Trophoblast cell (in vitro differentiated cells and primary cell): Measurements from ENCODE around the gene APOE. TPM values are rescaled to one million over a fixed set of nuclear protein-coding genes. Genes with fewer than 3 reads are reported as not detected.
A peak's percentile ranks its signal among the peaks of the same experiment; 100 is the strongest.
"Not testable (repeated sequence)": the region's sequence is repeated elsewhere in the genome, so short reads cannot be mapped to it uniquely, and the experiment has no call there.

Experiments used
- DNase-seq, 2 donors: peaks; one replicate each; pipeline ENCODE4 v3.0.0-alpha.2; 2016
- H2AFZ ChIP-seq: 2 replicates; pipeline ENCODE4 v1.6.1; 2013; ENCODE audit warnings: low read length, moderate library complexity, mild to moderate bottlenecking; ENCODE audit not compliant: insufficient read depth, poor library complexity
- H2AK5ac ChIP-seq: 2 replicates; pipeline ENCODE4 v1.6.1; 2013; ENCODE audit warnings: mild to moderate bottlenecking, low read length
- H2BK120ac ChIP-seq: 2 replicates; pipeline ENCODE4 v1.6.1; 2013; ENCODE audit warnings: low read length, mild to moderate bottlenecking, moderate library complexity; ENCODE audit not compliant: insufficient read depth, poor library complexity
- H2BK12ac ChIP-seq: 2 replicates; pipeline ENCODE4 v1.6.1; 2013; ENCODE audit warnings: mild to moderate bottlenecking, low read length, moderate library complexity
- H2BK5ac ChIP-seq: 2 replicates; pipeline ENCODE4 v1.6.1; 2013; ENCODE audit warnings: low read length, low read depth, moderate library complexity, mild to moderate bottlenecking; ENCODE audit not compliant: poor library complexity
- H3K14ac ChIP-seq: 2 replicates; pipeline ENCODE4 v1.6.1; 2013; ENCODE audit warnings: mild to moderate bottlenecking, low read length
- H3K18ac ChIP-seq: 2 replicates; pipeline ENCODE4 v1.6.1; 2013; ENCODE audit warnings: mild to moderate bottlenecking, low read length
- H3K23ac ChIP-seq: 2 replicates; pipeline ENCODE4 v1.6.1; 2013; ENCODE audit warnings: low read length
- H3K27ac ChIP-seq: 2 replicates; pipeline ENCODE4 v1.5.1; 2013; ENCODE audit warnings: low read depth, mild to moderate bottlenecking, inconsistent platforms, low read length, moderate library complexity
- H3K27me3 ChIP-seq: 2 replicates; pipeline ENCODE4 v1.6.1; 2013; ENCODE audit warnings: inconsistent platforms, mild to moderate bottlenecking, low read length, moderate library complexity; ENCODE audit not compliant: insufficient read depth
- H3K36me3 ChIP-seq, 2 experiments: 1 replicate in 1 of 2; 2 replicates in 1 of 2; pipeline ENCODE4 v1.6.1; 2013; ENCODE audit warnings: low read length in 2 of 2, mild to moderate bottlenecking in 2 of 2, moderate library complexity in 1 of 2; ENCODE audit not compliant: insufficient read depth in 2 of 2, control insufficient read depth in 1 of 2
- H3K4ac ChIP-seq: 2 replicates; pipeline ENCODE4 v1.6.1; 2013; ENCODE audit warnings: low read depth, mild to moderate bottlenecking, low read length, moderate library complexity
- H3K4me1 ChIP-seq, 2 experiments: 1 replicate in 1 of 2; 2 replicates in 1 of 2; pipeline ENCODE4 v1.6.1; 2013; ENCODE audit warnings: low read length in 2 of 2, mild to moderate bottlenecking in 2 of 2, moderate library complexity in 1 of 2; ENCODE audit not compliant: insufficient read depth in 2 of 2, control insufficient read depth in 1 of 2
- H3K4me2 ChIP-seq: 2 replicates; pipeline ENCODE4 v1.6.1; 2013; ENCODE audit warnings: inconsistent platforms, mild to moderate bottlenecking, low read length, moderate library complexity
- H3K4me3 ChIP-seq: 2 replicates; pipeline ENCODE4 v1.5.1; 2013; ENCODE audit warnings: mild to moderate bottlenecking, low read depth, low read length, inconsistent platforms
- H3K79me1 ChIP-seq: one replicate; pipeline ENCODE4 v1.6.1; 2013; ENCODE audit warnings: low read length
- H3K79me2 ChIP-seq: 2 replicates; pipeline ENCODE4 v1.6.1; 2013; ENCODE audit warnings: low read length, mild to moderate bottlenecking; ENCODE audit not compliant: control insufficient read depth, insufficient read depth, poor library complexity
- H3K9ac ChIP-seq: 2 replicates; pipeline ENCODE4 v1.6.1; 2013; ENCODE audit warnings: mild to moderate bottlenecking, low read length
- H3K9me3 ChIP-seq: 2 replicates; pipeline ENCODE4 v1.6.1; 2013; ENCODE audit warnings: low read depth, mild to moderate bottlenecking, control low read depth, inconsistent platforms, low read length; ENCODE audit not compliant: insufficient read depth
- H4K12ac ChIP-seq: 2 replicates; pipeline ENCODE4 v1.6.1; 2013; ENCODE audit warnings: low read depth, mild to moderate bottlenecking, low read length, moderate library complexity
- H4K8ac ChIP-seq: 2 replicates; pipeline ENCODE4 v1.6.1; 2013; ENCODE audit warnings: low read depth, mild to moderate bottlenecking, low read length, moderate library complexity
- H4K91ac ChIP-seq: one replicate; pipeline ENCODE4 v1.6.1; 2013; ENCODE audit warnings: low read depth, mild to moderate bottlenecking, low read length, moderate library complexity
- WGBS: extraction: QIAGEN DNeasy Blood & Tissue Kit; methylation state at CpG from one replicate; pipeline ENCODE4 v1.1.7; 2013; ENCODE audit warnings: missing lambda C conversion rate; ENCODE audit not compliant: insufficient read length, insufficient coverage; ENCODE audit errors: extremely low coverage; 5-methylcytosine and 5-hydroxymethylcytosine counted together
- polyA plus RNA-seq: library from polyadenylated mRNA; stranded (reverse); fragments of 200-250 nt; gene quantifications from 2 replicates; pipeline ENCODE4 v1.2.3, GENCODE V29; 2013

Gene APOE
- polyA plus RNA-seq, result 836 and 837 TPM in 2 replicates

GRCh38 chr19:44905437-44906160 is at the start of gene APOE:
Gene APOE, plus strand, starts transcription at chr19:44905796. Its CDS starts 829 bp downstream, at chr19:44906625.
- peak within 1 kb of the TSS; percentile 65 for H3K27ac ChIP-seq
- H3K36me3 ChIP-seq, result peaks cover 47 to 48% of the 10 kb centered on the region in 2 experiments
- H2BK5ac ChIP-seq, result peak within 1 kb of the TSS; percentile 65
- no peak for DNase-seq
- no peak within 1 kb of the TSS for H3K23ac ChIP-seq
- peaks cover 10% of the 10 kb centered on the region for H3K79me1 ChIP-seq
- peak within 1 kb of the TSS; percentile 86 for H3K18ac ChIP-seq
- H3K4ac ChIP-seq, result peak within 1 kb of the TSS; percentile 93
- peaks cover 1% of the 10 kb centered on the region for H3K9me3 ChIP-seq
- peak within 1 kb of the TSS; percentile 64 for H2BK120ac ChIP-seq
- H3K27me3 ChIP-seq, result no peaks in the 10 kb centered on the region
- peaks cover 3 to 6% of the 10 kb centered on the region in 2 experiments for H3K4me1 ChIP-seq
- peaks cover 4% of the 10 kb centered on the region for H3K79me2 ChIP-seq
- WGBS, result no CpG with 5 or more reads among the region's 20 CpGs
- peak within 1 kb of the TSS; percentile 86 for H2AFZ ChIP-seq
- peak within 1 kb of the TSS; percentile 73 for H2AK5ac ChIP-seq
- peak within 1 kb of the TSS; percentile 88 for H3K9ac ChIP-seq
- H3K14ac ChIP-seq, result peak within 1 kb of the TSS; percentile 79
- peak within 1 kb of the TSS; percentile 66 for H3K4me2 ChIP-seq
- H4K91ac ChIP-seq, result peak within 1 kb of the TSS; percentile 78
- peak within 1 kb of the TSS; percentile 42 for H2BK12ac ChIP-seq
- peak within 1 kb of the TSS; percentile 68 for H4K12ac ChIP-seq
- peak within 1 kb of the TSS; percentile 81 for H4K8ac ChIP-seq
- peak within 1 kb of the TSS; percentile 82 for H3K4me3 ChIP-seq

GRCh38 chr19:44856421-44857083 is 49.0 kb upstream of the APOE start:
- Histone ChIP-seq H3K4me1 (peaks cover 3 to 12% of the 10 kb centered on the region in 2 experiments), H3K23ac (no peak overlapping the region), H3K4me2 (no peak overlapping the region), H3K27ac (peak overlapping the region; percentile 38), H4K91ac (no peak overlapping the region), H3K9ac (no peak overlapping the region), H4K12ac (no peak overlapping the region), H3K79me2 (peaks cover 34% of the 10 kb centered on the region), H2AK5ac (no peak overlapping the region), H3K18ac (no peak overlapping the region), H2BK5ac (no peak overlapping the region), H3K79me1 (peaks cover 2% of the 10 kb centered on the region), H2BK120ac (no peak overlapping the region), H3K27me3 (no peaks in the 10 kb centered on the region), H2AFZ (no peak overlapping the region), H2BK12ac (no peak overlapping the region), H4K8ac (no peak overlapping the region), H3K36me3 (peaks cover 37 to 45% of the 10 kb centered on the region in 2 experiments), H3K4ac (peak overlapping the region; percentile 89), H3K9me3 (no peaks in the 10 kb centered on the region), H3K4me3 (no peak overlapping the region), H3K14ac (no peak overlapping the region)
- no peak for DNase-seq
- WGBS, result no CpG with 5 or more reads among the region's 10 CpGs

GRCh38 chr19:44857837-44858236 is 47.8 kb upstream of the APOE start:
- no peak overlapping the region for H2AK5ac ChIP-seq
- H3K18ac ChIP-seq, result no peak overlapping the region
- H3K23ac ChIP-seq, result no peak overlapping the region
- H4K12ac ChIP-seq, result no peak overlapping the region
- no peak overlapping the region for H2BK5ac ChIP-seq
- DNase-seq, result peak; percentile 61 to 68
- no peak overlapping the region for H2BK12ac ChIP-seq
- no peak overlapping the region for H4K8ac ChIP-seq
- H3K4me2 ChIP-seq, result no peak overlapping the region
- no peak overlapping the region for H3K4me3 ChIP-seq
- no CpG with 5 or more reads among the region's 4 CpGs for WGBS
- no peak overlapping the region for H4K91ac ChIP-seq
- H3K27ac ChIP-seq, result no peak overlapping the region
- no peak overlapping the region for H2AFZ ChIP-seq
- H3K27me3 ChIP-seq, result no peaks in the 10 kb centered on the region
- peaks cover 22% of the 10 kb centered on the region for H3K79me2 ChIP-seq
- no peak overlapping the region for H3K9ac ChIP-seq
- no peaks in the 10 kb centered on the region for H3K9me3 ChIP-seq
- H3K4me1 ChIP-seq, result peaks cover 3 to 5% of the 10 kb centered on the region in 2 experiments
- H3K14ac ChIP-seq, result no peak overlapping the region
- peak overlapping the region; percentile 82 for H3K4ac ChIP-seq
- H3K79me1 ChIP-seq, result no peaks in the 10 kb centered on the region
- peaks cover 35 to 46% of the 10 kb centered on the region in 2 experiments for H3K36me3 ChIP-seq
- H2BK120ac ChIP-seq, result no peak overlapping the region

- not testable (repeated sequence) for H2AK5ac ChIP-seq, H3K9me3 ChIP-seq, H2BK12ac ChIP-seq, H4K8ac ChIP-seq, H2BK120ac ChIP-seq, H3K79me1 ChIP-seq, H4K12ac ChIP-seq, H3K9ac ChIP-seq, H4K91ac ChIP-seq, H2BK5ac ChIP-seq, H2AFZ ChIP-seq, H3K4me3 ChIP-seq, H3K14ac ChIP-seq, H3K4me1 ChIP-seq, H3K18ac ChIP-seq, H3K27me3 ChIP-seq, H3K23ac ChIP-seq, H3K27ac ChIP-seq, H3K4me2 ChIP-seq, H3K4ac ChIP-seq
- H3K36me3 ChIP-seq, result peaks cover 38 to 48% of the 10 kb centered on the region in 2 experiments
- peak in 1 of 2 donors; percentile 67 for DNase-seq
- no CpG with 5 or more reads among the region's 3 CpGs for WGBS
- H3K79me2 ChIP-seq, result peaks cover 11% of the 10 kb centered on the region
These were observed 44.0 kb upstream of the APOE start for GRCh38 chr19:44861576-44861975.
